NK-92 treated with Interleukin-12 subunit alpha and Interleukin-12 subunit beta, amount 100 ng/mL, for 24 hours (cell line): ENCODE measurements around the gene NUDT6.
A peak's percentile ranks its signal among the peaks of the same experiment; 100 is the strongest.
"Not testable (repeated sequence)": the region's sequence is repeated elsewhere in the genome, so short reads cannot be mapped to it uniquely, and the experiment has no call there.

Experiments
- DNase-seq: peaks from one replicate; lab custom pipeline; 2025; lab: John Stamatoyannopoulos, UW

Gene NUDT6, protein sequence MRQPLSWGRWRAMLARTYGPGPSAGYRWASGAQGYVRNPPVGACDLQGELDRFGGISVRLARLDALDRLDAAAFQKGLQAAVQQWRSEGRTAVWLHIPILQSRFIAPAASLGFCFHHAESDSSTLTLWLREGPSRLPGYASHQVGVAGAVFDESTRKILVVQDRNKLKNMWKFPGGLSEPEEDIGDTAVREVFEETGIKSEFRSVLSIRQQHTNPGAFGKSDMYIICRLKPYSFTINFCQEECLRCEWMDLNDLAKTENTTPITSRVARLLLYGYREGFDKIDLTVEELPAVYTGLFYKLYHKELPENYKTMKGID

DNA sequence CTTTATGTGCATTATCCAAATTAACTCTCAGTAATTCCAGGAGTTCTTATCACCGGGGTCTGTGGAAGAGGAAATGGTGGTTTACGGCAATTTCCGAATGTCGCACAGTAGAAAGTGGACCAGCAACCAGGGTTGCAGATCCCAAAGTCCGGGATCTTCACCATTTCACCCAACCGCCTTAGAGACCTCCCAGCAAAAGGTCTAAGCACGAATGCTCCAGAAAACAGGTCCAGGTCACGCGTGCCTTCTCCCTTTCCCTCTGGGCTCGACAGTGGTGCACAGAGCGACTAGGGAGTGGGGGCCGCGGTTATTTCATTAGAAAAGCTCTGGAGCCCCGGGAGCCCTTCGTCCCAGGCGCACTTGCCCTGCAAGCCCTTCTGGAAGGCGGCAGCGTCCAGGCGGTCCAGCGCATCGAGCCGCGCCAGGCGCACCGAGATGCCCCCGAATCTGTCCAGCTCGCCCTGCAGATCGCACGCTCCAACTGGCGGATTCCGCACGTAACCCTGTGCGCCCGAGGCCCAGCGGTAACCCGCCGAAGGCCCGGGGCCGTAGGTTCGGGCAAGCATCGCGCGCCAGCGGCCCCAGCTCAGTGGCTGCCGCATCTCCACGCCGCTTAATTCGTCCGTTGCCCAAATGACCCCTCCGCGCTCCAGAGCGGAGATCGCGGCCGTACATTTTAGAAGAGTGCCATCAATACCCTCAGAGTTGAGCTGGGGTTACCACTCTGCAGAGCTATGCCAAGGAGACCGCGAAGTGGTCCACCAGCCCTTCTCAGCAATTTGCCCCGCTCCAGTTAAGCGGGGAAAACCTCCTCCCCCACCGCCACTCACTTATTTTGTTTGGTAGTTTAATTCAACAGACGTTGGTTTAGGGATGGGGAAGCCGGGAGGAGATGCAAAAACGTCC lies at the start of gene NUDT6:
NUDT6 (minus strand) TSS at position 627 of the 906 bp plus-strand sequence; CDS start at position 602, 25 bp downstream.
- DNase-seq: peak; percentile 57

DNA sequence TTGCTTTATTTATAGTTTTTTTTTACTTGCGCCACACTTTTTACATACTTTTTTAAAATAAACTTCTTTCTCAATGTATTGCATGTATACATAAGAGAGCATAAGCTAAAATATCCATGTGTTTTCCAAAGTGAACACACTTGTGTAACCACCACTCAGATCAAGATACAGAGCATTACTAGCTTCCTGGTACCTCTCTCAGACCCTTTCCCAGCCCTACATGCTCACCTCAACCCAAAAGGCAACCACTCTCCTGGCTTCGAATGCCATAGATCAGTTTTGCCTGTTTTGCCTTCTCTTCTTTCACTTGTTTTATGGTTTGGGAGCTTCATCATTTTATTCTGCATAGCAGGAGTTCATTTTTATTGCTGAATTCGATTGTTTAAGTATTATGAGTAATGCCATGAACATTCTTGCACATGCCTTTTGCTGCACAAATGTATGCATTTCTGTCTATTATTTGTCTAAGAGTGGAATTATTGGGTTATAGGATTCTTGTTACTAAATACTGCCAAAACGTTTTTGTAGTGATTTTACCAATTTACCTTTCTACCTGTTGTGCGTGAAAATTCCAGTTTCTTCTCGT lies 45.9 kb upstream of the NUDT6 start:
- no peak for DNase-seq

DNA sequence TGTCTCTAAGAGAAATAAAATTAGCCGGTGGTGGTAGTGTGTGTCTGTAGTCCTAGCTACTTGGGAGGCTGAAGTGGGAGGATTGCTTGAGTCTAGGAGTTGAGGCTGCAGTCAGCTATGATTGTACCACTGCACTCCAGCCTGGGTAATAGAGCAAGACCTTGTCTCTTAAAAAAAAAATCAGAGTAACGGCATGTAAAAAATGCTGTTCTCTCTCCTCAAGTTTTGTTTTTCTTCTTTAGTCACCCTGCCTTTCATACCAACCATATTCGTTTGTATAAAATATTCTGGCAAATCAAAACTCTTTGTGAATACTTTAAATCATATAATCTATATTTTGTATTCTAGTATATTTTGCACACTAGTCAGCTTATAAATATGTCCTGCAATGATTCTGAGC lies 44.8 kb upstream of the NUDT6 start:
- no peak for DNase-seq

DNA sequence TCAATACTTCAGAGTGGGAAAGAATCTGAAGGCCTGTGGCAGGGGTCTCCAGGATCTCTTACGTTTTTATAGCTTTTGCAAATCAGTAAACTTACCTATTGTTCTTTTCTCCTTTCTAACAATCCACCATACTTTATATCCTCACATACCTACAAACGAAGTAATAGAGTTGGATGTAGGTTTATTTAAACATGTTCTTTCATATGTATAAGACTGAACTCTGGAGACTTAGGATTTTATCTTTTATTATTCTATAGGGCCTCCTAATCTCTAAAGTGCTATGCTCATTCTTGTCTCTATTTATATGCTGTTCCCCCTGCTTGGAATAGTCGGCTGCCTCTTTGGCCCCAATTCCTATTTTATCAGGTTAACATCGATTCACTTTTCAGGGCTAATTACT lies 43.8 kb upstream of the NUDT6 start:
- DNase-seq: no peak

DNA sequence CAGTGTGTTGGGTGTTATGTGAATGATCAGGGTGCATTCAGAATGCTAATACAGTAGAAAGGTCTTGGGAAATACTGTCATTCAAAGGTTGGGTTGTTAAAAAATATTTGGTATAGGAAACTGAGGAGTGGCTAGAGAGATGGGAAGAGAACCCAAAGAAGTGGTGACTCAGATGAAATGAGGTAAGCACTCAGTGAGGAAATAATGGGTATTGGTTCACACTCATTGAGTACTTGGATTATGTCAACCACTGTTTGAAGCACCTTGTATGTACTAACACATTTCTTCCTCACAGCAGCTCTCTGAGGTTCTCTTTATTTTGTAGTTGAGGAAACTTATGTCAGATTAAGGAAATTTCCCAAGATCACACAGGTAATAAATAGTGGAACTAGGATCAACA lies 40.8 kb upstream of the NUDT6 start:
- DNase-seq: no peak

DNA sequence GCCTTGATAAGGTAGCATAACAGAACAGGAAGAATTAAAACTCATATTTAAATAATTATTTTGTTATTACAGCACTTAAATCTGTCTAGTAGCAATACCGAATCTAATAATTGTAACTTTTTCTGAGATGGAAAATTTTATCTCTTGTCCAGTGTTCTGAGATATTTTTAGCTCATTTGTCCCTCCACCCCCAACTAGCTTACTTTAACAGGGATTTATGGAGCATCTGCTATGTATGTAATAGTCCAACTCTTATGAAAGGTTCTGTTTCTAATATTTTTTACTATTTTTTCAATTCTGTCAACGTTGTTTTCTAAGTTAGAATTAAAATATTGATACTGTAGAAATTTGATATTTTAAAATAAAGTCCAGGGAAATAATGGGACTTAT lies 38.2 kb upstream of the NUDT6 start:
- DNase-seq: no peak

DNA sequence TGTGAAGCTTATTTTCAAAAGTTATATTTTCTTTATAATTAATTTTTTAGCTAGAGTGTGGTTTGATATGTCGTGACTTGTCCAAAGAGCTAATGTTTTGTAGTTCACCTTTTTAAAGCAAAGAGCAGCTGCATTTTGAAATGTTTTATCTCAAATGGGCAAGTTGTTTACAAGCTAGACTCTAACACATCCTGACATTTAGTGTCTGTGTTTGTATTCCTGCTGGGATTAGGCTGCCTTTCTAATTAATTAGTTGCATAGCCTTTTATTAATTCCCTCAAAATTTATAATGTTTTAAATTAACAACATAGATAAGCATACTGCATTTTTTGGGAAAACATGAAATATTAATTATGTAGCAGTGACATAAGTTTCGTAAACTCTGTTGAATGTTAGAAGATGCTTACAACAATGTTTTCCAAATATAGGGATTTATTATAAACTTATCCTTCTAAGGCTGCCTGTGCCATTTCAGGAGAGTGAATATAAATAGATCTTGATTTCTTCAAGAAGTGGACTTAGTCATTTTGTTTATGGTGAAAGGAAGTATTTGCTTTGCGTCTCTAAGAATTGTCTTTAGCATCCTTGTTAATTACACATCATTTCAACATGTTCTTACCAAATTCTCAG lies 37.7 kb upstream of the NUDT6 start:
- no peak for DNase-seq

DNA sequence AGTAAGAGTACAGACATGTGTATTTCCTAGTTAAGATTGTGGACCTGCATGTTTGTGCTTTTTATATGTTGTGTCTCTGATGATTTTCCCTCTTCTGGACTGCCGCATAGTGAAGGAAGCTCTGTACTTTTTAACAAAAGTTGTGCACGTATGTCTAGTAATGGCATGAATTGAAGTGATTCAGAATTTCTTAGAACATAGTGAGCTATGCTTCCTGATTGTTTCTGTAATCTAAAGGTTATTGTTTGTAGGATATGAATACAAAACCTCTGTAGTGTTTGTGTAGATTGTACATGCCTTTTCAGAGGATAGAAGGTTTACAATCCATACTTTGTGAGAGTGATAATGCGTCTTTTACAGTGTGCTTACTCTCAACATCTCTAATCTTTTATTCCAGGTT lies 37.0 kb upstream of the NUDT6 start:
- no peak for DNase-seq

DNA sequence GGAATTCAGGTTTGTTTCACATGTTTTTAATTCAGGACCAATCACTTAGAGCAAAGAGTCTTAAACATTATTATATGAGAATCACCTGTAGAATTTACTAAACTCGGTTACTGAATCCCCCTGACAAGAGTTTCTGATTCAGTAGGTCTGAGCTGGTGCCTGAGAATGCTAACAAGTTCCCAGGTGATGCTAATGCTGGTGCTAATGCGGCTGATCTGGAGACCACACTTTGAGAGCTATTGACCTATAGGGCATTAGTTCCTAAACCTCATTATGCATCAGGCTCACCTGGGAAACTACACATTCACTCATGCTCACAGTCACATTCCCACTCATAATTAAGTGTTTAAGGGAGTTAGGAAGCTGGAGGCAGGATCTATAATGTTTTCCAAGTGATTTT lies 36.1 kb upstream of the NUDT6 start:
- DNase-seq: no peak

DNA sequence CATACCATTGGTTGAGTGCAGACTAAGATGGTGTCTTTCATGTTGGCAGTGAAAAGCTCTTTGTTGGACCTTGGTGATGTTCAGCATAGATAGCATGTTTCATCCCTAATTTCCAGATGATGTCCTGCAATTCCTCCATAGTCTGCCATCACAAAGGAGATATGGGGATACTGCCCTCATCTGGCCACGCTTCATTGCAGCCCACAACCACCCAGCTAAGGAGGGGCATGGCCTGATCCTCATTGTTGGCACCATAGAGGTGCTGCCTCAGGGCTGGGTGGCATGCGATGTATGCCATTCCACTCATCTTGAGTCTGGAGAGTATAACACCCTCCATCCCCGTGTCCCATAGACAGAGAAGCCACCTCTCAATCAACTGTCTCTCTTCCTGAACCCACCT lies 31.5 kb upstream of the NUDT6 start:
- no peak for DNase-seq

DNA sequence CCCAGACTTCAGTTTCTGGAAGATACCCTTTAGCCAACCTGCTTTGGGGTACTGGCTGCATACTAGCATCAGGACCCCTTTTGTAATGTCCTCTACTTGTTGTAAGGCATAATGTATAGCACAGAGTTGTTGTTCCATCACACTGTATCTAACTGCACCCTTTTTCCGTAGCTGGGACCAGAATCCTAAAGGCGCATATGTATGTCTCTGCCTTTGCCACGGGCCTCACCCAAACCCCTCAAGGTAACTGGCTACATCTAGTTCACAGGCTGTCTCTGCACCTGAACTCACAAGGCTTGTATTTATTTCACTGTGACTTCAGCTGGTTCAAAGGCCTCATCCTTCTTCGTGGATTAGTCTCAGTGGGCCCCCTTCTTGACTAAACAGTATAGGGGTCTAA lies 29.6 kb upstream of the NUDT6 start:
- no peak for DNase-seq

DNA sequence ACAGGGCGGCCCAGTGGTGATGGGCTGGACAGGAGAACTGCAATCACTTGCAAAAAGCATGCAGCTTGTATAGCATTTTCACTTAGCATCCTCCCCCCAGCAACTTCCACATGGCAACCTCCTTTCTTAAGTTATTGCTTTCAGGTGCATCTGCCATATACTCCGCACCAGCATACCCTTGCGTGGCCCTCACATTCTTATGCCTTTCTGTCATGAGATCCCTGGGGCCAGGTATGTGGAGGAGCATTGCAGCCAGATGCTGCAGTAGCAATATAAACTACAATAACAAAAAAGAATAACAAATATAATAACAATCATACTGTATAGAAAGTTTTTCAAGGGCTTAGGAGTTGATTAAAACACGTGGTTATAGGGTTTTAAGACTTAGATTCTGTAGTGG lies 26.3 kb upstream of the NUDT6 start:
- no peak for DNase-seq

DNA sequence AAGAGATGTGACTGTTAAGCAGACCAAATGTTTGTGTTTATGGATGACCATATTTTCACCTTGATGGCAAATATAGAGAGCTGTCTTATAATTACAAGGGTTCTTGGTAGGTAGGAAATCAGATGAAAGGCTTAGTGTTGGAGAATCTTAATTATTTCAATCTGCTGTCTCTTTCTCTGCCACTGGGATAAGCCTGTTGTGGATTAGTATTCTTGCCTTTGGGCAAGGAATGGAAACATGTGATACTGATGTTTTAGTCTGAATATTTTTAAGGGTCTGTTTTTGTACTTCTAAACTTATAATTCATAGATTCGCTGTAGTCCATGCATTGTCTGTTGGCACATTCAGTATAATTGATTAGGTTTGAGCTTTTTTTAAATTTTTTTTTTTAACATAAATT lies 23.7 kb upstream of the NUDT6 start:
- DNase-seq: no peak

DNA sequence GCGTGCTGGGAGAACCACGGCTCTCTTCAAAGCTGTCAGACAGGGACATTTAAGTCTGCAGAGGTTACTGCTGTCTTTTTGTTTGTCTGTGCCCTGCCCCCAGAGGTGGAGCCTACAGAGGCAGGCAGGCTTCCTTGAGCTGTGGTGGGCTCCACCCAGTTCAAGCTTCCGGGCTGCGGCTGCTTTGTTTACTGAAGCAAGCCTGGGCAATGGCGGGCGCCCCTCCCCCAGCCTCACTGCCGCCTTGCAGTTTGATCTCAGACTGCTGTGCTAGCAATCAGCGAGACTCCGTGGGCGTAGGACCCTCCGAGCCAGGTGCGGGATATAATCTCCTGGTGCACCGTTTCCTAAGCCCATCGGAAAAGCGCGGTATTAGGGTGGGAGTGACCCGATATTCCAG lies 22.7 kb upstream of the NUDT6 start:
- not testable (repeated sequence) for DNase-seq

DNA sequence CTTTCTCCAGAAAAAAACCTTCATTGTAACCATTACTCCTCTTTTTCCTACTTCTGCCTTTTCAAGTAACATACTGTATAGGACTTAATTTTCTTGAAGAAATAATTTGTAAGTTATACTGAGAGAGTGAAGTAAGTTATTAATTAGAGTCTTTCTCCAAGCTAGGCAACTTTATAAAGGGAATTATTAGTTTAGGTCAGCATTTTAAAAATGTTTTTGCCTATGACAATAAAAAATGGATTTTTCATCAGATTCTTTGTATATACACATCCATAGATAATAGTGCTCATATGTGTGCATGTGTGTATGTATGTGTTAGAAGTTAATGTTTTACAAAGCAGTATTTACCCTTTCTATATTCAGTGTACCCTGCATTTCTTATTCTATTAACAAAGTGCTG lies 10.4 kb upstream of the NUDT6 start:
- no peak for DNase-seq

DNA sequence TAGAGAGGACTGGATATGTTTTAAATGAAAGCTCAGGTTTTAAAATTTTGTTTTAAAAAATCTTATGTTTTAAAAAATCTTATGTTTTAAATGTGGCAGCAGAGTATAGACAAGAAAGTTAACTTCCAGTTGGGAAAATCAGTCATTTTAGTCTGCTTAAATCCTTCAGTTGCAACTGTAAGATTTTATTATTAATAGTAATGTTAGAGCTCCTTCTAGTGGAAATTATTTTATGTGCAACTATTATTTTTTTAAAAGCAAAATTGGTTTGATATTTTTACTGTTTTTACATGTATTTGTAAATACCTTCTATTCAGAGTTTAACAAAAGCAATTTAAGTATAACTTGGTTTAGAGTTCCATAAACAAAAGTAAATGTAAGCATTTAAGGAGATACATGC lies 8.5 kb upstream of the NUDT6 start:
- no peak for DNase-seq

DNA sequence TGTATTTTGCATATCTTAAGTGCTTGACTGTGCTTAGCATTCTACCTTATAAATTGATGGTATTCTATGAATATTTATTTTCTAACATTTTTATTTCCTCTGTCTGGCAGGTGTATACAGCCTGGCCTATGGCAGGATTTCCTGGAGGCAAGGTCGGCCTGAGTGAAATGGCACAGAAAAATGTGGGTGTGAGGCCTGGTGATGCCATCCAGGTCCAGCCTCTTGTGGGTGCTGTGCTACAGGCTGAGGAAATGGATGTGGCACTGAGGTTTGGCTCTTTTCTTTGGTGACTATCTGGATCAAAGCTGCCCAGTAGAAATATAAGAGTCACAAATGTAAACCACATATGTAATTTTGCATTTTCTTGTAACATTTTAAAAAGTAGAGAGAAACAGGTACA lies 6.5 kb upstream of the NUDT6 start:
- DNase-seq: no peak

DNA sequence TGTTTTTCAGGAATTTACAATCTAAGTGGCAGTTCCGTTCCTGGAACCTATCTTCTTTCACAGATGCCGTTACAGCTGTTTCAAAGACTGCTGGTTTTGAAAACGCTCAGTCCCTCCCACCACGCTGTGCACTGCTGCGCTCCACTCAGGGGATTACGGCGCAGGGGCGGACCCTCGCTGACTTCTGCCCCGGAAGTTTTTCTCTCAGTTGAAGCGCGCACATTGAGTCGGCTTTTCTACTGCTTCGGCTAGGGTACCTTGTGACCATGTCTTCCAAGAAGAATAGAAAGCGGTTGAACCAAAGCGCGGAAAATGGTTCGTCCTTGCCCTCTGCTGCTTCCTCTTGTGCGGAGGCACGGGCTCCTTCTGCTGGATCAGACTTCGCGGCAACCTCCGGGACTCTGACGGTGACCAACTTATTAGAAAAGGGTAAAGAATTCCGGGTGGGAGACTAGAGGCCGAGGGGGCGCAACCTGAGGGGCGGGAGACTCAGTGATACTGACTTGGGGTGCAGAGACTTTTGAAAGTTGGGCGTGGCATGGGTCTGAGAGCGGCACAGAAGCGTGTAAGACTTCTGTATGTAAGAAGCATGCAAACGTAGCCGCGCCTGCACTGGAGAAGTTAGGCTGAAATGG lies 597 bp upstream of the NUDT6 start:
- DNase-seq: peak; percentile 75

DNA sequence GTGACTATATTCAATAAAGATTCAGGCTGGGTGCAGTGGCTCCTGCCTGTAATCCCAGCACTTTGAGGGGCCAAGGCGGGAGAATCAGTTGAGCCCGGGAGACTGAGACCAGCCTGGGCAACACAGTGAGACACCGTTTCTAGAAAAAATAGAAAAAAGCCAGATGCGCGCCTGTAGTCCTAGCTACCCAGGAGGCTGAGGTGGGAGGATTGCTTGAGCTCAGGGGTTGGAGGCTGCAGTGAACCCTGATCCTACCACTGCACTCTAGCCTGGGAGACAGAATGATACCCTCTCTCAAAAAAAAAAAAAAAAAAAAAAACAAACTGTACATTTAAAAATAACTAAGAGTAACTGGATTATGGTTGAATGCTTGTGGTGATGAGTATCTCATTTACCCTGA lies 1.1 kb downstream of the NUDT6 start:
- no peak for DNase-seq

DNA sequence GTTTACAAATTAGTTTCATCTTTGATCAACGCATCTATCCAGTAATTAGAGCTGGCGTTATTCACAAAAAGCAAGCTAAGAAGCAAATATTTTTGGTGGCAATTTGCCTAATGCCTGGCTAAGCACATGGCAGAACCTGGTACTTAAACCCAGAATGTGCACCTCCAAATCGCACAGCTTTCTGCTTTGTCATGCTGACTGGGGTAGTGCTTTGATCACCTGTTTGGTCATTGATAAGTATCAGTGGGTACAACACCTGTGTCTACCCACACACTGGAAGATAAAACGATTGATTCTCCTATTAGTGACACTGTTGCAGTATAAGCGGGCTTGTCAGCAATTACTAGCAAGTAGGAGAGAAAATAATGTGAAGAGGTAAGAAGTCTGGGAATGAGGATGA lies 1.9 kb downstream of the NUDT6 start:
- DNase-seq: no peak

DNA sequence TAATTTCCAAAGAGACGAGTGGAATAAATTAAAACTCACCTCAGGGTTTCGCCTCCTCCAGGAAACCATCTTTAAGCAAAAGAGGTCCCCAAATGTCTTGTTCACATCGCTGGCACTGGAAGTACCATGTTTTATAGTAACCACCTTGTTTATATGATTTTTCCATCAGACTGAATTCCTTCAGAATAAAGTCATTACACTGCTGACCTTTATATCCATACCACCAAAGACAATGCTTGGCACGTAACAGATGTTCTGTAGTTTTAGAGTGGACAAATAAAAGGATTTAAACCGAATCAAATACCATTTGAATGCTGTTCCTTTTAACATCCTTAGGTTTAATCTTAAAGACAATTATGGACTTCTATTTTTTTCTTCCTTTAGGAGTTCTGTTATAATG lies 4.7 kb downstream of the NUDT6 start:
- no peak for DNase-seq

DNA sequence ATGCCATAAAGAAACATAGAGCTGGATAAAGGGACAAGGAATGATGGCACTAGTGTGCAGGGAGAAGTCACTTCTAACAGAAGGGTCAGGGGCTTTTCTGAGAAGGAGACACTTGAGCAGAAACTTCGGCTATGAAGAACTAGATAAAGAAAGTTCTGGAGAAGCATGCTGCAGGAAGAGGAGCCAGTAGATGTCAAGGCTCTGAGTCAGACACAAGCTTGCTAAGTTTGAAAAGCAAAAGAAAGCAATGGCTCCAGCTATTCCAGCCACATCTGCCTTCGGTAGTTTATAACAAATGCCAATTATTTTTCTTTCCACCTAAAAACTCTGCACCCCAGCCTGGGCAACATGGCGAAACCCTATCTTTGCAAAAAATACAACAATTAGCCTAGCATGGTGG lies 7.5 kb downstream of the NUDT6 start:
- no peak for DNase-seq
